ENCODE results near the gene ZFC3H1. TPM values are rescaled to one million over a fixed set of nuclear protein-coding genes. Genes with fewer than 3 reads are reported as not detected.

ZFC3H1 gene
- total and polyA plus RNA-seq, 2 of the 8 experiments (the other 6 are each of a cell fraction or from before 2014, with no cell fraction given): 20.0 to 32.4 TPM

DNA sequence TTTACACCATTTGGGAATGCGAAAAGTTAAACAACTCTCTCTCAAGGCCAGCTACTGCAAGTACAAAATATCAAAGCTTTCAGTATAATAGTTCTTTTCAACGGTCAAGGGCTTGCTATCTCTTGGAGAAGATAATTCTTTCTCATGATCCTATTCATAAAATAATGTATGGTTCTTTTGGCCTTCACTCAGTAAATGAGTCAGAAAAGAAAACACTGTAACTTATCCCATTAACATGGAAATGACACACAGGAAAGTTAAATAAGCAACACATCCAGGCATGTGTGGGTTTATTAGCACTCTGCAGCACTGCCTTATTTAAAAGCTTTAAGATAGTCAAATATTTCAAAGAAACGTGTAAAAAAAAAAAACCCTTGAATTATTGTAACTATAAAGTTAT lies 36.9 kb downstream of the ZFC3H1 start:
- Histone ChIP-seq H2AK5ac (ENCODE audit: low read depth, low read length) (no peak overlapping the region), H3K36me3 (ENCODE audit: control insufficient read depth in 2 of 4, insufficient read depth in 4 of 4, low read length in 3 of 4) (peaks cover 7 to 89% (median 47%) of the 10 kb centered on the region in 4 experiments), H4K5ac (ENCODE audit: insufficient read length, low read depth, low read length) (no peak overlapping the region), H2BK15ac (ENCODE audit: low read length) (no peak overlapping the region), H2BK20ac (ENCODE audit: low read length) (no peak overlapping the region), H3K23me2 (ENCODE audit: low read depth, low read length) (no peaks in the 10 kb centered on the region; the same call in 1 of the 2 replicates), H3K4ac (replicated peaks; ENCODE audit: insufficient read length, low read depth, low read length) (no peak overlapping the region), H3K27me3 (replicated peaks in 1 of 4; ENCODE audit: control insufficient read depth in 3 of 4, extremely low read depth in 1 of 4, insufficient read depth in 3 of 4, low read length in 3 of 4) (no peaks in the 10 kb centered on the region), H3K14ac (ENCODE audit: insufficient read length) (no peak overlapping the region), H4K91ac (replicated peaks; ENCODE audit: insufficient read length, low read length) (no peak overlapping the region), H3K18ac (ENCODE audit: extremely low read depth, low read length) (no peak overlapping the region), H3K56ac (replicated peaks; ENCODE audit: insufficient read length, low read depth, low read length) (no peak overlapping the region), H3K9ac (replicated peaks in 1 of 4; ENCODE audit: extremely low read depth in 1 of 4, low read depth in 3 of 4, low read length in 3 of 4) (no peak overlapping the region), H3K9me3 (ENCODE audit: insufficient read depth in 2 of 2, low read depth in 1 of 2, low read length in 1 of 2) (no peaks in the 10 kb centered on the region), H3K23ac (ENCODE audit: insufficient read length) (no peak overlapping the region), H2BK5ac (ENCODE audit: low read depth, low read length) (no peak overlapping the region), H3K79me2 (ENCODE audit: control insufficient read depth in 1 of 2, insufficient read depth in 2 of 2, low read length in 2 of 2) (no peaks in the 10 kb centered on the region), H2AFZ (ENCODE audit: low read length) (no peak overlapping the region), H3K4me1 (replicated peaks in 1 of 4; ENCODE audit: control insufficient read depth in 3 of 4, insufficient read depth in 4 of 4, low read length in 3 of 4) (no peaks in the 10 kb centered on the region), H3K4me3 (ENCODE audit: extremely low read depth in 1 of 4, insufficient read depth in 2 of 4, low read depth in 3 of 4, low read length in 4 of 4) (no peak overlapping the region), H4K8ac (ENCODE audit: extremely low read depth, insufficient read depth, low read length) (no peak overlapping the region), H3K79me1 (ENCODE audit: low read depth, low read length) (no peaks in the 10 kb centered on the region), H2BK12ac (ENCODE audit: low read depth, low read length) (no peak overlapping the region), H4K20me1 (replicated peaks in 1 of 2; ENCODE audit: control insufficient read depth in 1 of 2, insufficient read depth in 2 of 2, low read length in 2 of 2) (no peaks in the 10 kb centered on the region), H3K4me2 (ENCODE audit: insufficient read depth in 1 of 2, low read depth in 2 of 2, low read length in 2 of 2) (no peak overlapping the region), H2BK120ac (replicated peaks; ENCODE audit: low read depth, low read length) (no peak overlapping the region), H3K27ac (ENCODE audit: low read depth, low read length) (no peak overlapping the region)
- TF ChIP-seq TCF12 (IDR thresholded peaks at IDR 0.05; ENCODE audit: low read depth, low read length): no peak
- TF ChIP-seq CBX5 (IDR thresholded peaks at IDR 0.05; ENCODE audit: low read depth, low read length): no peak
- no peak for TF ChIP-seq ZNF274 (IDR thresholded peaks at IDR 0.05; ENCODE audit: borderline replicate concordance, extremely low read depth, low read length)
- no peak for TF ChIP-seq GTF2F1 (IDR thresholded peaks at IDR 0.05; ENCODE audit: borderline replicate concordance, low read depth, low read length)
- TF ChIP-seq, protein P1, sequence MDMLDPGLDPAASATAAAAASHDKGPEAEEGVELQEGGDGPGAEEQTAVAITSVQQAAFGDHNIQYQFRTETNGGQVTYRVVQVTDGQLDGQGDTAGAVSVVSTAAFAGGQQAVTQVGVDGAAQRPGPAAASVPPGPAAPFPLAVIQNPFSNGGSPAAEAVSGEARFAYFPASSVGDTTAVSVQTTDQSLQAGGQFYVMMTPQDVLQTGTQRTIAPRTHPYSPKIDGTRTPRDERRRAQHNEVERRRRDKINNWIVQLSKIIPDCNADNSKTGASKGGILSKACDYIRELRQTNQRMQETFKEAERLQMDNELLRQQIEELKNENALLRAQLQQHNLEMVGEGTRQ (IDR thresholded peaks at IDR 0.05; ENCODE audit: low read length): no peak
- TF ChIP-seq RAD21 (IDR thresholded peaks at IDR 0.05 in 1 of 2, conservative IDR thresholded peaks at IDR 0.05 in 1 of 2; ENCODE audit: low read depth in 2 of 2, low read length in 2 of 2): no peak
- TF ChIP-seq KDM4A (IDR thresholded peaks at IDR 0.05; ENCODE audit: low read depth, low read length, severe bottlenecking): no peak
- no peak for TF ChIP-seq SP1 (IDR thresholded peaks at IDR 0.05; ENCODE audit: low read depth, low read length)
- TF ChIP-seq SRF (IDR thresholded peaks at IDR 0.05; ENCODE audit: low read depth, low read length): no peak
- TF ChIP-seq NRF1 (IDR thresholded peaks at IDR 0.05; ENCODE audit: low read depth, low read length): no peak
- FAIRE-seq (no peak), DNase-seq (ENCODE audit: low read depth in 1 of 2, low spot score in 2 of 2) (no peak)
- WGBS, 2 experiments (ENCODE audit: extremely low coverage in 1 of 2, insufficient coverage in 1 of 2, insufficient read length in 1 of 2, insufficient replicate concordance in 2 of 2, low coverage in 1 of 2, low lambda C conversion rate in 2 of 2, missing lambda C conversion rate in 1 of 2): 91% methylated on average over 3 of the region's 3 CpGs; no CpG with 5 or more reads in 1 of the 2 experiments
- ChIA-PET CTCF (ENCODE audit: partially characterized antibody) (interaction anchor here (0.8 to 4.4 kb wide), 3 partner anchors 8 to 120 kb away, joined by 3 to 21 read pairs (median 4); no protein-coding TSS in a partner anchor), POLR2A (ENCODE audit: partially characterized antibody) (interaction anchor here (1.0 kb wide), 1 partner anchor 9 kb away, joined by 3 read pairs; no protein-coding TSS in a partner anchor)

Measured in H1 (cell line).